Measurements from ENCODE around the gene FERMT2. TPM values are rescaled to one million over a fixed set of nuclear protein-coding genes. Genes with fewer than 3 reads are reported as not detected.

FERMT2 gene, protein sequence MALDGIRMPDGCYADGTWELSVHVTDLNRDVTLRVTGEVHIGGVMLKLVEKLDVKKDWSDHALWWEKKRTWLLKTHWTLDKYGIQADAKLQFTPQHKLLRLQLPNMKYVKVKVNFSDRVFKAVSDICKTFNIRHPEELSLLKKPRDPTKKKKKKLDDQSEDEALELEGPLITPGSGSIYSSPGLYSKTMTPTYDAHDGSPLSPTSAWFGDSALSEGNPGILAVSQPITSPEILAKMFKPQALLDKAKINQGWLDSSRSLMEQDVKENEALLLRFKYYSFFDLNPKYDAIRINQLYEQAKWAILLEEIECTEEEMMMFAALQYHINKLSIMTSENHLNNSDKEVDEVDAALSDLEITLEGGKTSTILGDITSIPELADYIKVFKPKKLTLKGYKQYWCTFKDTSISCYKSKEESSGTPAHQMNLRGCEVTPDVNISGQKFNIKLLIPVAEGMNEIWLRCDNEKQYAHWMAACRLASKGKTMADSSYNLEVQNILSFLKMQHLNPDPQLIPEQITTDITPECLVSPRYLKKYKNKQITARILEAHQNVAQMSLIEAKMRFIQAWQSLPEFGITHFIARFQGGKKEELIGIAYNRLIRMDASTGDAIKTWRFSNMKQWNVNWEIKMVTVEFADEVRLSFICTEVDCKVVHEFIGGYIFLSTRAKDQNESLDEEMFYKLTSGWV
- total RNA-seq, result 1 to 10 TPM in 1 of 2 experiments, under 1 TPM in 1; 0.41 to 1.9 TPM

- H3K4me3 Mint-ChIP-seq, result peak within 1 kb of the TSS; percentile 83
- CTCF ChIA-PET, result interaction anchor here (1.3 to 1.4 kb wide), 3 partner anchors 15 to 126 kb away, joined by 3 read pairs; no protein-coding TSS in a partner anchor
- H3K27me3 Mint-ChIP-seq, result peaks cover 69% of the 10 kb centered on the region
- DNase-seq (no peak), ATAC-seq (peak; percentile 66)
- H3K4me1 Mint-ChIP-seq, result peaks cover 18% of the 10 kb centered on the region
- no peaks in the 10 kb centered on the region for H3K9me3 Mint-ChIP-seq (ENCODE audit: low read depth)
- H3K27ac Mint-ChIP-seq, result no peak within 1 kb of the TSS
- no peaks in the 10 kb centered on the region for H3K36me3 Mint-ChIP-seq
Observed at GRCh38 chr14:52950898-52951680, at the start of gene FERMT2. TSS of gene FERMT2 (minus strand) at chr14:52951050. CDS start at chr14:52950568, 482 bp downstream.

DNA sequence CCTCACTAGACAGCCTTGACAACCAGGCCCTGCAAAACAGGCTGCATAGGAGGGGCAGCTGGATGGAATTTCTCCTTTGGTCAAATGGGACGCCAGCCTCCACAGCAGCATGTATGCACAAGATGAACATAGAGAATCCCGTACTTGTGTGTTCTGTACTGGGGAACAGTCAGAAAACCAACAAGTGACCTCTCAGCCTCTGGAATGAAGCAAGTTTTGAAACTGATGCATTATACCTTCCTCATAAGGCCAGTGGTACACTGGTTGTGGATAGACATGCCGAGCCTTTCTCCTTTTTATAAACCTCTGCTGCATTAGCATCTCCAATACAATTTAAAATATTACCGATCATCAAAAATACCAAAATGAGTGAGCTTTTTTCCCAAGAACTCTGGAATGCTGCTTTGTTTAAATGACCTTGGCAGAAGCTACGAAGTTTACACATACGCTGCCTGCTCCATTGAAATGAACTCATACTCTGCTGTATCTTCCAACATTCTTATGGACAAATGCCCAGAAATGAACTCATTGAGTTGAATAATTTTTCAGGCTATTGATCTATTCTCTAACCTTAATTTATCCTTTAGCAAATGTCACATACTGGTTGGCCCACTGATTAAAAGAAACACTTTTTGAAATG, 47.6 kb upstream of the FERMT2 start:
- Mint-ChIP-seq H3K36me3 (no peaks in the 10 kb centered on the region), H3K4me1 (peaks cover 5% of the 10 kb centered on the region), H3K4me3 (no peak overlapping the region), H3K27me3 (peaks cover 15% of the 10 kb centered on the region), H3K9me3 (ENCODE audit: low read depth) (no peaks in the 10 kb centered on the region), H3K27ac (no peak overlapping the region)
- ATAC-seq, result no peak
- CTCF ChIA-PET, result no interaction called here
- DNase-seq, result no peak

GRCh38 chr14:52996493-52996892, 45.6 kb upstream of the FERMT2 start:
- Mint-ChIP-seq H3K27ac (no peak overlapping the region), H3K9me3 (ENCODE audit: low read depth) (no peaks in the 10 kb centered on the region), H3K36me3 (no peaks in the 10 kb centered on the region), H3K4me1 (peaks cover 2% of the 10 kb centered on the region), H3K27me3 (peaks cover 16% of the 10 kb centered on the region), H3K4me3 (no peak overlapping the region)
- CTCF ChIA-PET, result interaction anchor here (0.8 kb wide), 1 partner anchor 10 kb away, joined by 3 read pairs; no protein-coding TSS in a partner anchor
- ATAC-seq (no peak), DNase-seq (no peak)

DNA sequence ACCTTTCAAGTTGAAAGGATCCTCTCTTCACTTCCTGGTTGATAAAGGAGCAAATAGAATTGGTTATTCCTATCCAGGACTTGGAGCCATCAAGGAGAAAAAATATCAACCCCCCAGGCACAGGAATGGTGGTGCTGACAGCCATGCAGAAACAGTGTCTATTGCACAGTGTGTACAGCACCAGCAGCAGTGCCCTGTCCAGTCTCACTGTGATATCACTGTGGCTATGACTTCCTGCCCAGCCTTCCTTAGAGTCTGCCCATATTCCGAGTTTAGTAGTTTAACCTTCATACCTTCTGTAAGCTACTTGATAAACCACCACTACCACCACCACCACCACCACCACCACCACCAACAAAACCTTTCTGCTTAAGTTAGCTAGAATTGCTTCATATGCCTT, 45.1 kb upstream of the FERMT2 start:
- H3K4me1 Mint-ChIP-seq, result peaks cover 2% of the 10 kb centered on the region
- DNase-seq (no peak), ATAC-seq (no peak)
- no peak overlapping the region for H3K27ac Mint-ChIP-seq
- H3K27me3 Mint-ChIP-seq, result peaks cover 19% of the 10 kb centered on the region
- no peak overlapping the region for H3K4me3 Mint-ChIP-seq
- CTCF ChIA-PET, result interaction anchor here (0.8 kb wide), 1 partner anchor 10 kb away, joined by 3 read pairs; no protein-coding TSS in a partner anchor
- no peaks in the 10 kb centered on the region for H3K36me3 Mint-ChIP-seq
- H3K9me3 Mint-ChIP-seq (ENCODE audit: low read depth), result no peaks in the 10 kb centered on the region

DNA sequence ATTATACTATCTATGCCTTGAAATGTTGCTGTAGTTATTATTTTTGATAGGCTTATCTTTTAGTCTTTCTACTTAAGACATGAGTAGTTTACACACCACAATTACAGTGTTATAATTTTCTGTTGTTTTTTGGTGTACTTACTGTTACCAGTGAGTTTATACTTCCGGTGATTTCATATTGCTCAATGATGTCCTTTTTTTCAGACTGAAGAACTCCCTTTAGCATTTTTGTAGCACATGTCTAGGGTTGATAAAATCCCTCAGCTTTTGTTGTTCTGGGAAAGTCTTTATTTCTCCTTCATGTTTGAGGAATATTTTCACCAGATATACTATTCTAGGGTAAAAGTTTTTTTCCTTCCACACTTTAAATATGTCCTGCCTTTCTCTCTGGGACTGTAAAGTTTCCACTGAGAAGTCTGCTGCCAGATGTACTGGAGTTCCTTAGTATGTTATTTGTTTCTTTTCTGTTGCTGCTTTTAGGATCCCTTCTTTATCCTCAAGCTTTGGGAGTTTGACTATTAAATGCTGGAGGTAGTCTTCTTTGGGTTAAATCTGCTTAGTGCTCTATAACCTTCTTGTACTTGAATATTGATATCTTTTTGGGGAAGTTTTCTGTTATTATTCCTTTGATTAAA, 41.5 kb upstream of the FERMT2 start:
- CTCF ChIA-PET, result no interaction called here
- H3K27ac Mint-ChIP-seq, result no peak overlapping the region
- DNase-seq (no peak), ATAC-seq (no peak)
- no peaks in the 10 kb centered on the region for H3K36me3 Mint-ChIP-seq
- peaks cover 2% of the 10 kb centered on the region for H3K4me1 Mint-ChIP-seq
- H3K9me3 Mint-ChIP-seq (ENCODE audit: low read depth), result no peaks in the 10 kb centered on the region
- H3K4me3 Mint-ChIP-seq, result no peak overlapping the region
- H3K27me3 Mint-ChIP-seq, result peaks cover 11% of the 10 kb centered on the region

GRCh38 chr14:52988139-52988538, 37.3 kb upstream of the FERMT2 start:
- Mint-ChIP-seq H3K36me3 (no peaks in the 10 kb centered on the region), H3K27me3 (peaks cover 11% of the 10 kb centered on the region), H3K4me1 (no peaks in the 10 kb centered on the region), H3K4me3 (no peak overlapping the region), H3K27ac (no peak overlapping the region), H3K9me3 (ENCODE audit: low read depth) (no peaks in the 10 kb centered on the region)
- DNase-seq (no peak), ATAC-seq (no peak)
- CTCF ChIA-PET, result no interaction called here

DNA sequence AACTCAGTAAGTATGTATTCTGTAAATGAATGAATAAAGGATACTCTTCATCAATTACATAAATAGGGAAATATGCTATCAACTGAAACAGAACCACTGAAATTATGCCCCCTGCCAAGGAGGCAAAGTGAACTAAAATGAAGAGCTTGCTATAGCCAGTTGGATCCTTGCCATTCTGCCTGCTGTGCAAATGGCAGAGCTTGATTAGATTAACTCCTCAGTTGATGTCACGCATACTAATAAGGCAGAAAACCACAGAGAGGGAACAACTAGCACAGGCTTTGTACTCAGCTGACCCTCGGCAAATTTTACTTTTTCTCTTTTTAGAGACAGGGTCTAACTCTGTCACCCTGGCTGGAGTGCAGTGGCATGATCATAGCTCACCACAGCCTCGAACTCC, 36.7 kb upstream of the FERMT2 start:
- Mint-ChIP-seq H3K27ac (no peak overlapping the region), H3K4me3 (no peak overlapping the region), H3K36me3 (no peaks in the 10 kb centered on the region), H3K27me3 (peaks cover 9% of the 10 kb centered on the region), H3K9me3 (ENCODE audit: low read depth) (no peaks in the 10 kb centered on the region), H3K4me1 (no peaks in the 10 kb centered on the region)
- DNase-seq, result no peak
- no peak for ATAC-seq
- CTCF ChIA-PET, result no interaction called here

- peaks cover 9% of the 10 kb centered on the region for H3K27me3 Mint-ChIP-seq
- H3K4me3 Mint-ChIP-seq, result no peak overlapping the region
- H3K27ac Mint-ChIP-seq, result no peak overlapping the region
- no peaks in the 10 kb centered on the region for H3K9me3 Mint-ChIP-seq (ENCODE audit: low read depth)
- no peak for DNase-seq
- H3K36me3 Mint-ChIP-seq, result no peaks in the 10 kb centered on the region
- ATAC-seq, result no peak
- CTCF ChIA-PET, result no interaction called here
- H3K4me1 Mint-ChIP-seq, result no peaks in the 10 kb centered on the region
Observed at GRCh38 chr14:52987042-52987441, 36.2 kb upstream of the FERMT2 start.

DNA sequence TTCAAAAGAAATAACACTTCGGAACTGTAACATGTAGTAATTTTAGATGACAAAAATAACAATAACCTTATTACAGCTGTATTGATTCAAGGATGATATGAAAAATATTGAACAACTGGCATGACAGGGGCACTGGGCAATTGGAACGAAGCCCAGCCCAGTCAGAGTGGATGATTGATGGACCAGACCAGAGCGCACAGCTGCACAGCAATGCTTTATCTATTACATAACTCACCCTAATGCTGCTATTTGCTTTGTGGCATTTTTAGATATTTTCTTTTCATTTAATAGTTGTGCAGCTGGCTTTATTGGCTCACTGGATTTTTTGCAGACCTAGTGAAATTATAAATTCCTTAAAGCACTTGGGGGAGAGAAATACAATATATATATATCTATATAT, 26.9 kb upstream of the FERMT2 start:
- Mint-ChIP-seq H3K27me3 (peaks cover 8% of the 10 kb centered on the region), H3K4me1 (no peaks in the 10 kb centered on the region), H3K4me3 (no peak overlapping the region), H3K36me3 (no peaks in the 10 kb centered on the region), H3K27ac (no peak overlapping the region), H3K9me3 (ENCODE audit: low read depth) (no peaks in the 10 kb centered on the region)
- DNase-seq (no peak), ATAC-seq (no peak)
- CTCF ChIA-PET, result no interaction called here

- CTCF ChIA-PET, result no interaction called here
- no peak for DNase-seq
- Mint-ChIP-seq H3K9me3 (ENCODE audit: low read depth) (no peaks in the 10 kb centered on the region), H3K36me3 (no peaks in the 10 kb centered on the region), H3K27ac (no peak overlapping the region), H3K4me3 (no peak overlapping the region), H3K4me1 (no peaks in the 10 kb centered on the region), H3K27me3 (peaks cover 8% of the 10 kb centered on the region)
- no peak for ATAC-seq
Observed at GRCh38 chr14:52974406-52974805, 23.6 kb upstream of the FERMT2 start.

DNA sequence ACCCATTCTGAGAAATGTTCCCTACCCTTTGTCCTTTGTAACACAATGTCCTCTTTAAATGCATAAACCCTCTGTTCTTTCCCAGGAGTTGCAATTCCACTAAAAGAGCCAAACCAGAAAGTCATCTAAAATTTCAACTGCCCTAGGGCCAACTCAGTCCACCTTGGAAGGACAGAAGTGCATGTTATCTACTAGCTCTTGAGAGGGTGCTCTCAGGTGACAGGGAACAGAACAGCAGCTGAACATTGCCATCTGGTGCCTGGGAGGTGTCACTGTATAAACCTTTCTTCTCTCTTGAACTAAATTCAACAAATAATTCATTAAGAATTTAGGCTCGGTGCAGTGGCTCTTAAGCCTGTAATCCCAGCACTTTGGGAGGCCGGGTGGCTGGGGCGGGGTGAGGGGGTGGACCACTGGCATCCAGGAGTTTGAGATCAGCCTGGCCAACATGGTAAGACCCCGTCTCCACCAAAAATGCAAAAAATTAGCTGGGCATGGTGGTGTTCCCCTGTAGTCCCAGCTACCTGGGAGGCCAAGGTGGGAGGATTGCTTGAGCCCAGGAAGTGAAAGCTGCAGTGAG, 10.3 kb upstream of the FERMT2 start:
- H3K4me1 Mint-ChIP-seq, result peaks cover 5% of the 10 kb centered on the region
- H3K27ac Mint-ChIP-seq, result no peak overlapping the region
- ATAC-seq, result peak; percentile 75
- no peak overlapping the region for H3K4me3 Mint-ChIP-seq
- peak; percentile 61 for DNase-seq
- H3K27me3 Mint-ChIP-seq, result no peaks in the 10 kb centered on the region
- CTCF ChIA-PET, result interaction anchor here (0.7 to 3.8 kb wide), 18 partner anchors 9 to 345 kb away, joined by 3 to 47 read pairs (median 5); no protein-coding TSS in a partner anchor
- no peaks in the 10 kb centered on the region for H3K9me3 Mint-ChIP-seq (ENCODE audit: low read depth)
- no peaks in the 10 kb centered on the region for H3K36me3 Mint-ChIP-seq

GRCh38 chr14:52960627-52961026, 9.8 kb upstream of the FERMT2 start:
- ATAC-seq (peak; percentile 47), DNase-seq (no peak)
- Mint-ChIP-seq H3K36me3 (no peaks in the 10 kb centered on the region), H3K27me3 (no peaks in the 10 kb centered on the region), H3K4me3 (no peak overlapping the region), H3K4me1 (peaks cover 5% of the 10 kb centered on the region), H3K27ac (no peak overlapping the region), H3K9me3 (ENCODE audit: low read depth) (no peaks in the 10 kb centered on the region)
- CTCF ChIA-PET, result interaction anchor here (0.7 to 3.8 kb wide), 17 partner anchors 8 to 345 kb away, joined by 3 to 47 read pairs (median 5); no protein-coding TSS in a partner anchor
